Measurements from ENCODE around the gene KDM2B.

DNA sequence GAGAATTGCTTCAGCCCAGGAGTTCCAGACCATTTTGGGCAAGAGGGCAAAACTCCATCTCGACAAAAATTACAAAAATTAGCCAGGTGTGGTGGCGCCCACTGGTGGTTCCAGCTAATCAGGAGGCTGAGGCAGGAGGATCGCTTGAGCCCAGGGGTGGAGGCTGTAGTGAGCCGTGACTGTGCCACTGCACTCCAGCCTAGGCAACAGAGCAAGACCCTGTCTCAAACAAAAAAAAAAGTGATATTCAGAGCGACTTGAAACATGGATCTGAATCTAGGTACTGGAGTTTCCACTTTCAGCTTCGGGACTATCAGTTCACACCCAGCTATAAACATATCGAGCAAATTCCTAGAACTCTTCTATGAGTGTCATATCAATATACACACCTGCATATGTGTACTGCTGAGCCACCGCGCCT lies 197.2 kb downstream of the KDM2B start:
- TF ChIP-seq, protein P1, sequence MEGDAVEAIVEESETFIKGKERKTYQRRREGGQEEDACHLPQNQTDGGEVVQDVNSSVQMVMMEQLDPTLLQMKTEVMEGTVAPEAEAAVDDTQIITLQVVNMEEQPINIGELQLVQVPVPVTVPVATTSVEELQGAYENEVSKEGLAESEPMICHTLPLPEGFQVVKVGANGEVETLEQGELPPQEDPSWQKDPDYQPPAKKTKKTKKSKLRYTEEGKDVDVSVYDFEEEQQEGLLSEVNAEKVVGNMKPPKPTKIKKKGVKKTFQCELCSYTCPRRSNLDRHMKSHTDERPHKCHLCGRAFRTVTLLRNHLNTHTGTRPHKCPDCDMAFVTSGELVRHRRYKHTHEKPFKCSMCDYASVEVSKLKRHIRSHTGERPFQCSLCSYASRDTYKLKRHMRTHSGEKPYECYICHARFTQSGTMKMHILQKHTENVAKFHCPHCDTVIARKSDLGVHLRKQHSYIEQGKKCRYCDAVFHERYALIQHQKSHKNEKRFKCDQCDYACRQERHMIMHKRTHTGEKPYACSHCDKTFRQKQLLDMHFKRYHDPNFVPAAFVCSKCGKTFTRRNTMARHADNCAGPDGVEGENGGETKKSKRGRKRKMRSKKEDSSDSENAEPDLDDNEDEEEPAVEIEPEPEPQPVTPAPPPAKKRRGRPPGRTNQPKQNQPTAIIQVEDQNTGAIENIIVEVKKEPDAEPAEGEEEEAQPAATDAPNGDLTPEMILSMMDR (IDR thresholded peaks at IDR 0.05), result no peak
- no peak for TF ChIP-seq POLR2AphosphoS5 (IDR thresholded peaks at IDR 0.05)
